Adrenal gland (tissue), 5 donors: Measurements from ENCODE around the gene AXIN1.

Experiments used
- POLR2A ChIP-seq, 2 donors: fragments of 450-650 bp; IDR thresholded peaks; one replicate each; pipeline ENCODE4 v1.6.1; 2017; ENCODE audit warnings: antibody characterized with exemption in 2 of 2, mild to moderate bottlenecking in 2 of 2, moderate library complexity in 1 of 2
- TF ChIP-seq, protein P1 (sequence below), 6 experiments: fragments of 450-650 bp in 4 of 6; fragments of 200-600 bp in 2 of 6; sonication (generic) in 1 of 6; IDR thresholded peaks; 1 replicate in 5 of 6; 2 replicates in 1 of 6; pipeline versions ENCODE4 v1.5.1 to v1.8.0; 2016 to 2021; ENCODE audit warnings: antibody characterized with exemption in 6 of 6, mild to moderate bottlenecking in 2 of 6, moderate library complexity in 1 of 6
- donor health status: DM: no; HTN: no; CAD: no.

DNA sequence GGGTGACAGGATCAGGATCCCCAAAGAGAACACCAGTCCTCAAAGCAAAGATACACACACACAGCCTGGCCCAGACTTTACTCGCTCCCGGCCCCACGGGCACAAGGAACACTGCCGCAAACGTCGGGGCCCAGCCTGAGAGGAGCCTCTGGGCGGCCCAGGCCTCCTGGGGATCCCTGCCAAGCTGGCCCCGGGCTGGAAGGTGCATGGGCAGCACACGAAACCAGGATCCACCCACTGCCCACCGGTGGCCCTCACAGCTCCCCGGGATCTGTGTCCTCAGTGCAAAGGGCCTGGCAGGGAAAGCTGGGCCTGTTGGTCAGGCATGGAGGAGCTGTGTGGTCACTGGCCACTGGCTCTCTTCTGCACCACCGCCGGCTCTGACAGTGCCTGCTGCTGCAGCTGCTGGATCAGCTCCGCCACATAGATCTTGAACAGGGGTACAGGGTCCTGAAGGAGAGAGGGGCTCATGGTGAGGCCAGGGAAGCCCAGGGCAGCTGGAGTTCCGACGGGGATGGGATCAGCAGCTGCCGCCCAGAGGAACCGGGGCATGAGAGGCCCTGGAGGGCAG lies 14.9 kb upstream of the AXIN1 start:
- TF ChIP-seq, protein P1, sequence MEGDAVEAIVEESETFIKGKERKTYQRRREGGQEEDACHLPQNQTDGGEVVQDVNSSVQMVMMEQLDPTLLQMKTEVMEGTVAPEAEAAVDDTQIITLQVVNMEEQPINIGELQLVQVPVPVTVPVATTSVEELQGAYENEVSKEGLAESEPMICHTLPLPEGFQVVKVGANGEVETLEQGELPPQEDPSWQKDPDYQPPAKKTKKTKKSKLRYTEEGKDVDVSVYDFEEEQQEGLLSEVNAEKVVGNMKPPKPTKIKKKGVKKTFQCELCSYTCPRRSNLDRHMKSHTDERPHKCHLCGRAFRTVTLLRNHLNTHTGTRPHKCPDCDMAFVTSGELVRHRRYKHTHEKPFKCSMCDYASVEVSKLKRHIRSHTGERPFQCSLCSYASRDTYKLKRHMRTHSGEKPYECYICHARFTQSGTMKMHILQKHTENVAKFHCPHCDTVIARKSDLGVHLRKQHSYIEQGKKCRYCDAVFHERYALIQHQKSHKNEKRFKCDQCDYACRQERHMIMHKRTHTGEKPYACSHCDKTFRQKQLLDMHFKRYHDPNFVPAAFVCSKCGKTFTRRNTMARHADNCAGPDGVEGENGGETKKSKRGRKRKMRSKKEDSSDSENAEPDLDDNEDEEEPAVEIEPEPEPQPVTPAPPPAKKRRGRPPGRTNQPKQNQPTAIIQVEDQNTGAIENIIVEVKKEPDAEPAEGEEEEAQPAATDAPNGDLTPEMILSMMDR (IDR thresholded peaks at IDR 0.05) = no peak
- TF ChIP-seq POLR2A (IDR thresholded peaks at IDR 0.05) = no peak
